HG02571 (cell line): Measurements from ENCODE around the gene DCP1B.
A peak's percentile ranks its signal among the peaks of the same experiment; 100 is the strongest.

Experiments used
- ATAC-seq: cut with Tn5 transposase; IDR thresholded peaks from one replicate; pipeline ENCODE4 v1.9.1; 2021; ENCODE audit warnings: mild to moderate bottlenecking, moderate library complexity; ENCODE audit not compliant: unreplicated experiment

DCP1B gene

DNA sequence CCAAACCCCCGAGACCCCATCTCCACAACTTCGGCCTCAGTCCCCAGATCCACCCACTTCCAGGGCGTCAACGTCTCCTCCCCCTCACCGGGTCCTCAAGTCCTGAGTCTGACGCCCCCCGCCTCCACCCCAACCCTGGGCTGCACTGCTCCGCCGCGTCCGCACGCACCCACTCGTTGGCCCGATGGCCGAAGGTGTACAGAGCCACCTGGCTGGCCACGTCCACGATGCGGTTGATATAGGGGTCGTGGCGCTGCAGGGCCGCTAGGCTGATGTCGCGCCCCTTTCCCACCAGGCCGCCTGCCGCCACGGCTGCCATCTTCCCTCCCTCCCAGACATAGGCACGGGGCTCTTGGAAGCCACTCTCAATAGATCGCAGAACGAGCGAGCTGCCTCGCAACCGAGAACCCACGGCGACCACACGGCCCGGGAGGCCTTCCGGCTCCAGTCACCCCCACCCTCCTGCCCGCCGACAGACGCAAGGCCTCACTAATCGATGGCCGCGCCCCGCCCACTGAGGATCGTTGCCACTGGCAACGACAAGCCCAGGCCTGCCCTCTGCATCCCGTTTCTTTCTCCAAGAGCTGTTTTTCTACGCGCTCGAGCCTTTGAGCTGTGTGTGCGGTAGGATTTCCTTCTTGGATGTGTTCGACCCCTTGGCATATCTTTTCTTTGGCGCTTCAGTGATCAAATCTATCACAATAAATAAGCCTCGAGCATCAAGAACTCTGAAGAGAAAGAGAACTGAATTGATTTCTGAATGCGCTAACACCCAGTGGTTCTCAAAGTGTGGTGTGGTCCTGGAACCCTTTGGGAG lies at the start of gene DCP1B:
Gene DCP1B, minus strand, starts transcription at position 345 of the 817 bp plus-strand sequence. Its CDS starts 26 bp downstream, at position 319.
- ATAC-seq, result peak; percentile 97

DNA sequence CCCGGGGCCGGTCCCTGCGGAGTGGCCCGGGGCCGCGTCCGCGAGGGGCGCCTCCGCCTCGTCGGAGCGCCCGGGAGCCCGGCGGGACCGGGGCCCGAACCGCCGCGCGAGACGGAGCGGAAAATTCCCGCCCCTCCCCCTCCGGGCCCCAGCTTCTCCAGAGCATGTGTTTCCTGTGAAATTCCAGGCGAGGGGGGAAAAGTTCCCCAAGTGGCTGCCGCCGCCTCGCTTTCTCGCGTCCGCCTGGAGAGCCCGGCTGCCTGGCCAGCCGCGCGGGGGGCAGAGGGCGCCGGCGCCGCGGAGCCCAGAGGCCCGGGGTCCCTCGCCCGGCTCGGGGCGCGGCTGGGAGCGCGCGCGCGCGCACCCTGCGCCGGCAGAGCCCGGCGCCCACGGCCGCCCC lies 49.4 kb upstream of the DCP1B start:
- ATAC-seq, result no peak

DNA sequence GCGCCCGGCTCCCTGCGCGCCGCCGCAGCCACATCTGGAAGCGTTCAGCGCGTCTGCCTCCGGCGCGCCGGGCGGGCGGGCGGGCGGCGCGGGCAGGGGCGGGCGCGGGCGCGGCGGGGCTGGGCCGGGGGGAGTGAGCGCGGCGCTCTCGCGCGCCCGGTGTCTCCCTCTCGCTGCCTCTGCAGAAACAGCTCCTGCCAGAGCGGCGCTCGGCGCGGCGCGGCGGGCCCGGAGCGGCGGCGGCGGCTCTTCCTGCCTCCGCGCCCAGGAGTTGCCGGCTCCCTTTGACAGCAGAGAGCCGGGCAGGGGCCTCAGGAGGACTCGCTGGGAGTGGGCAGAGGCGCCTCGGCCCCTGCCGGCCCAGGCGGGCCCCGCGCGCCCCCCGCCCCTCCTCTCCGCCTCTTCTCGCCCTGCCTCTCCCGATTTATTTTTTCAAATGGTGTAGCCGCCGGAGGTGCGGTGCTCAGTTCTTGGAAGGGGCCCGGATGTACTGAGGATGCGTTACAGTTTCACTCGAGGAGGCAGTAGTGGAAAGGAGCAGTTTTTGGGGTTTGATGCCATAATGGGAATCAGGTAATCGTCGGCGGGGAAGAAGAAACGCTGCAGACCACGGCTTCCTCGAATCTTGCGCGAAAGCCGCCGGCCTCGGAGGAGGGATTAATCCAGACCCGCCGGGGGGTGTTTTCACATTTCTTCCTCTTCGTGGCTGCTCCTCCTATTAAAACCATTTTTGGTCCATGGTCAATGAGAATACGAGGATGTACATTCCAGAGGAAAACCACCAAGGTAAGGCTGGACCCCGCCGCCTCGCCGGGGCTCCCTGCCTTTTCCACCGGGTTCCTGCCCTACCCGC lies 48.8 kb upstream of the DCP1B start, which contains the start of gene CACNA1C:
Gene CACNA1C, plus strand, starts transcription at position 162 of the 853 bp plus-strand sequence. Its CDS starts 576 bp downstream, at position 738.
- ATAC-seq, result no peak

DNA sequence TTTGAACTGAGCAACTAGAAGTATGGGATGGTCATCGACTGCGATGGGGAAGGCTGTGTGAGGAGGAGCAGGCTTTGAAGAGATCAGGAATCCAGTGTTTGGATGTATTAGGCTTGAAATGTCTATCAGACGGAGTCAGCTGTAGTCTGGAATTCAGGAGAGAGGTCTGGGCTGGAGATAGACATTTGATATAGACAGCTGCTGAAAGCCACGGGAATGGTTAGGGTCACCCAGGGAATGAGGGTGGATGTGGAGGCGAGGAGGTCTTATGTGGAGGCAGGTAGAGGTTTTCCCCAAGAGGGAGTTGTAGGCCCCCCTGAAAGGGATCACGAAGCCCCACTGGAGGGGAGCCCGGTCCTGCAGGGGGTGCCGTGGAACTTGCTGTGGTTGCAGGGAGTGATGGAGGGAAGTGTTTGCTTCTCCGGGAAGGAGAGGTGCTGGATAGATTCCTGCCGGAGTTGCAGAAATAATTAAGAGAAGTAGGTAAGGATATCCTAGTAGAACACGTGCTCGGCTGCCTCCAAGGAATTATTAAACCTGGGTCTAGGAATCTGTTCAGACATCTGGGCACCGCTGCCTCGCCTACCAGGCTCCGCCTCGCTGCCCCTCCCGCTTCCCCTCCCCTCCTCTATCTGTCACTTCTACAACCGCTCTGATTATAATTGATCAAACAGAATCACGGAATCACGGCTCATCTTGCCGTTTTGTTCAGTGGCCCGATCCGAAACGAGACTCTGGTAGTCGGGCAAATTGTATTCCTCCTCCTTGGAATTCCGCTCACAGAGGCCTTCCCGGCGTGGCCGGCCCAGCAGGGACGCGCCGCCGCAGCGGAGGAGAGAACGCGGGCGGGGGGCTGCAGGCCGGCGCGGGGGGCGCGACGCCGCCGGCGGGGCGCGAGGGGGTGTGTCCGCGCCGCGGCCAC lies 47.7 kb upstream of the DCP1B start:
- no peak for ATAC-seq

DNA sequence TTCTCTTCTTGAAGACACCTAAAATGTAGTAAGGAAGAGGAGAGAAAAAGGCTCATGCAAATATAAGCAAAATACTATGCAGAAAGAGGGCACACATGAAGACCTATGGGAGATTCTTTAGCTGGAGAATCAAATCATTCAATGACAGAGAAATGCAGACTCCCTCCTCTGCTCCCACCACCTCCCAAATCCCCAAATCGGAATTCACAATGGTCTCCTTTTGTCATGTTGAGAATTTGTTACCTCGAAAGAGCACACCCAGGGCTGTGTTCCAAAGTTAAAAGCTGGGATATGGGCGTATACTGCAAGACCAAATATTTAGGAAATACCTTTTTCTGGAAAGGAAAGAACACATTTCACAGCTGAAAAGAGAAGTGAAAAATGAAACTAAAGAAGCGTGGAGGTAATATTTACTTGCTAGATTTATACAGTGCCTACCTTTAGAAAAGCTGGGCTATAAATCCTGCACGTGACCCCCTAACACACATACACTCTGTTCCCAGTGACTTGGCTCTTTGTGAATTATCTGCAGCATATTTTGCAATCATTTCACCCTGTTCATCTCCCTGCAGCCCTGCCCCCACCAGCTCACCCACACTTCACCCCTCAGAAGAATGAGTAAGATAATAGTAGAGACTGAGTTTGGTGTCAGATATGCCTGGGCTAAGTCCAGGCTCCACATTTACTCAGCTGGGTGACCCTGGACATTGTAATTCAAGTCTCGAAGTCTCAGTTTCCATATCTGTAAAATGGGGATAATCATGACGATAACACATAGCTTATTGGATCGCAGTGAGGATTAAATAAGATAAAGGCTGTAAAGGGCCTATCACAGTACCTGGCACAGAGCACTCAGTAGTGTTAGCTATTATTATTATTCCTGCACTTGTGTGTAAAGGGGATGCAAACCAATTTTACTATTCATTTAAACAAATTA lies 45.6 kb upstream of the DCP1B start:
- no peak for ATAC-seq

DNA sequence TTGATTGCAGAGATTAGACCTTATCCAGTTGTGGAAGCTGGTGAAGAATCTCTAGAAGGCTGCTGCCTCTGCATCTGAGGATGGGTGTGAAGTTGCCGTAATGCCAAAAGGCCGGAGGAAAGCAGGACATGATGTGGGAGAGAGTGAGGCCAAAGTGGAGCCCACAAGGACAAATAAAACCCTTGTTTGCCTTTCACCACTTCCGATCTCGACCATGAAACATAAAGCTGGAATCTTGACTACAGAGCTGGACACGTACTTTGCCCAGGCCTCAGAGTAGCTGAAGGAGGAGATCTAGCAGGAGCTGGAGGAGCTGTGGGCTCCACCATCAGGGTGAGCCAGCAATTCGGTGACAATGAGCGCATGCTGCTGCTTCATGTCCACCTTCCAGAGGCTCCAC lies 43.5 kb upstream of the DCP1B start:
- ATAC-seq, result no peak

DNA sequence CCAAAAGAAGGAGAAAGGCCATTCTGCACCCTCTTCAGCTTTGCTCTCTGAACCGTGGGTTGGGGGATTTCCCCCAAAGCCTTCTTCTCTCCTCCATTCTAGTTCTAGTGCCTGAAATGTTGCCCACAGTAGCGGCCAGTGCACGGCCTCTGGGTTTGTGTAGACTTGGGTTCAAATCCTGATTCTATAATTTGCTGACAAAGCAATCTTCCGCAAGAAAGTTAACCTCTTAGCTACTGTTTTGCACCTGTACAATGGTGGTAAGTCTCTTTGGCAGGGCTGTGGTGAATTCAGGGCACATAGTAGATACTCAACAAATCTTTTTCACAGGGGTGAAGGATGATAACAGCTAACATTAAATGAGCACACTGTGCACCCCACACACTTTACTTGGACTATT lies 42.7 kb upstream of the DCP1B start:
- ATAC-seq, result no peak

DNA sequence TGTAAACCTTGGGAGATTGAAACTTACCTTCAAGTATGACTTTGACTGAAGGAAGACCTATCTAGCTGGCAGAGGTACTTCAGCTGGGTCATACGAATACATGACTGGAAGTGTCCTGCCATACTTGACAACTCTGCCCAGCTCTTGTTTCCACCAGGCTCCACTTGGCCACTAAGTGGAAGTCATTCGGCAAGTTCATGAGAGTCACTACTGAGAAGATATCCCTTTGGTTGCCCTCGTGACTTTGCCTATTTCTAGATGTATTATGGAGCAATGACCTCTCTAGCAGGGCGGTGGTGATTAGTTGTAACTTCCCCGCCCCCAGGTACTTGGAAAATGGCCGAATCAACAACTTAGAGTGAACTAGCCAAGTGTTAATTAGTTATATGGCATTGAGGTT lies 39.9 kb upstream of the DCP1B start:
- ATAC-seq, result no peak

DNA sequence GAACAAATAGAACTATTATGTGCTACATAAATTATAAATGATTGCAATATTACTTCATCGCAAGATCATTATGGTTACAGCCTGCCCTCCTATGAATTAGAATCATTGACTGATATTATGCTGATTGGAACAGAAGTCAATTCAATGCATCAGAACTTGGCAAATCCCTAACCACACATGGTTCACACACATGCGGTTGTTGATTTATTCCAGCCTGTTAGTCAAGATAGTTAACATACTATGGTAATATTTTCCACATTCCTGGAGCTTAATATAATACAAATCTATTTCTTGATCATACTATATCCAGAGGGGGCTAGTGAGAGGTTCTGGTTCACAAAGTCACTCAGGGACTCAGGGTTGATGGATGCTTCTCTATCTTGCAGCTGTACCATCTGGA lies 38.8 kb upstream of the DCP1B start:
- ATAC-seq, result no peak

DNA sequence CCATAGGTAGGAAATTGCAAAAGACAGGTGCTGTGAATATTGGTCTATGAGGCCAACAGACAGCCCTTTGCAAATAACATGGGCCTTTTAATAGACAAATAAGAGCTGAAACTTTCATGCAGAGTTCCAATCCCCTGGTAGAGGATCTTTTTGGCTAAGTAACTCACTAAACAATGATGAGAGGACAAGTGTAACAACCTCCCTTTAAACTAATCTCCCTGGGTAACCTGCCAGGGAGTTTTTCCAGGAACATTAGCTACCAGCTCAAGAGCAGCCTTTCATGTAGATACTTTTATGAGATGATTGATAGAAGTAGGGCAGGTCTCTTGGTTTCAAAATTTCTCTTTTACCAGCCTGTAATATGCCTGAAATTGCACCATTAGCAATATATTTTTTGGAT lies 34.8 kb upstream of the DCP1B start:
- no peak for ATAC-seq

DNA sequence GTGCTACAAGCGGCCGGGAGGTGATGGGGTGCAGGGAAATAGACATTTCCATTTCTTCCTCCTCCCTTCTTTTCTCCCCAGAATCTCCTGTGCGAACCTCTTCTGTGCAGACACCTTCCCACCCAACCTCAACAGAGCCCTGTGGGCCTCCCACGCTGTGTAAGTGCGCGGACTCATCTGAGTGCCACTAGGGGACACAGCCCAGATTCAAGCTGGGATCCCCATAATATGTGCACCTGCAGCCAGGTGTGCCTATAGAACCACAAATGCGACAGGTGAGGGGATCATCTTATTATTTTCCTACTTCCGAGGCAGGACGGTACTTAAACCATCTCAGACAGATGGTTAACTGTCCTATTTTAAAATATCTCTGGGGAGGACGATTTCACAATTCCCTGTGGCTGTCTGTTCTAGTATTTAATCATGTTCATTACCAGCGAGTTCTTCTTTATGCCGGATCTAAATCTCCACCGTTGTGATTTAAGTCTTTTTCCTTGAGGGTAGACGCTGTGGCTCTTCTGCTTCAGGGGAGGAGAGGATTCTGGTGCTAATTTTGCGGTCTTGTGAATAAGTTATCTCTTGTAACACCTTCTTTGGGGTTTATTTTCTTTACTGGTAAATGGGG lies 31.3 kb upstream of the DCP1B start:
- ATAC-seq, result no peak

DNA sequence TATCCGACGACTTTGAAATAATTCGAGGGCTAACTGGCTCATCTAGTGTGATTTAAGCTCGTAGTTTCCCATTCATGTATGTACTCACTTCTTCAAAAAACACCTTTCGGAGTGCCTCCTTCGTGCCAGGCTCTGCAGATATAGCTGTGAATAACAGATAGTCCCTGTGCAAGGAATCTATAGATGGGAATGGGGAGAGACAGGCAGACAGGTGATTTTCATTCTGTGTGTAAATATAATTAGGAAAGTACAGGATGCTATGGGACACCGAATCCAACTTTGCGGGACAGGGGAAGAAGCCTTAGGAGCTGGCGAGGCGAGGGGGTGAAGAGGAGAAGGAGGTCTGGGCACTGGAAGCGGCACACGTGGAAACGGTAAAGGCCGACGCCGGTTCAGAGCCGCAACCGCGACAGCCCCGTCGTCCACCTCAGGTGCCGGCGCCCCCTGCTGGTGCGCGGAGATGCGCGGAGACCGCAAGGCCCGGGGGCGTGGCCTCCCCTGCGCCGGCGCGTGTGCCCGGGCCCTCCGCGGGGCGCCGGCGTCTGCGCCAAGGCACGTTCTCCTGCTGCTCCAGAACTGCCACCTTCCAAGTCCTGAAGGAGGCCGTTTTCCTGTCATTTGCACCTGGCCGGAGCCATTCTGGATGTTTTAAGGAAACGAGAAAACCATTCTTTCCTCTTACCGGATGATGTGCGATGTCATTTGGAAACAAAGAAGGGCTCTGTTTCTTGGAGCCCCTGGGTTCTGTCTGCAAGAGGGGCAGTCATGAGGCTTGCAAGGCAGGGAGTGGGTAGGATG lies 30.6 kb upstream of the DCP1B start:
- ATAC-seq, result peak; percentile 69

DNA sequence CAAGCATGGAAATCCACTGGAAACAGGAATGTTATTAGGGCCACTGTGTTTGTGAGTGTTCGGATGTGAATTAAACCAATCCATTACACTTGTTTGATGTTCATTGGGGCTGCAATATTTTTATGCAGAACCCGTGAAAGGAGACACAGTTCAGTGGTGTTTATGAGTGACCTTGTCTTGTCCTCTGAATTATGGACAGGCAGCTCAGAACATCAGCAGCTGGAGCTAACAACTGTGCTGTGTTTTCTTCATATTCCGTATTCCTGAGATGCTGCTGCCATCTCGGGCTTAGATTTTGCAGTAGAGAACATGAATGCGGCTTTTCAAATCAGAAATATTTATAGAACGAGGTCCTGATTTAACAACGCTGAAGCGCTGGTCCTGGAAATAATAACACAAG lies 28.2 kb upstream of the DCP1B start:
- no peak for ATAC-seq

DNA sequence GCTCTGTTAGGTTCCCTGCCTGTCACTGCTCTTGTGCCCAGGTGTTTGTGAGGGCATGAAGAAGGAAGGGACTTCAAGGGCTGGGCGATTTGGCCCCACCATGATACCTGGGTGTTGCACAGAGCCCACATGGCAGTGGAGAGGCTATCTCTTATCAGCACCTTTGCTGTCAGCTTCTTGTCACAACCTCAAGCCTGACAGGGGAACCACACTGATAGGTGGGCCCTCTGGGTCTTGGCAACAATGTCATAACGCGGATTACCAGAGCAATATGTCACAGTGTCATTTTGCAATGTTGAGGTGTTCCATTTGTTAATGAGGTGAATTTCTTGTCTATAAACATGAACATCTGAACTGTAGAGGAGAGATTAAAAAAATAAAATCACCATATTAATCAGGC lies 25.6 kb upstream of the DCP1B start:
- ATAC-seq, result no peak

DNA sequence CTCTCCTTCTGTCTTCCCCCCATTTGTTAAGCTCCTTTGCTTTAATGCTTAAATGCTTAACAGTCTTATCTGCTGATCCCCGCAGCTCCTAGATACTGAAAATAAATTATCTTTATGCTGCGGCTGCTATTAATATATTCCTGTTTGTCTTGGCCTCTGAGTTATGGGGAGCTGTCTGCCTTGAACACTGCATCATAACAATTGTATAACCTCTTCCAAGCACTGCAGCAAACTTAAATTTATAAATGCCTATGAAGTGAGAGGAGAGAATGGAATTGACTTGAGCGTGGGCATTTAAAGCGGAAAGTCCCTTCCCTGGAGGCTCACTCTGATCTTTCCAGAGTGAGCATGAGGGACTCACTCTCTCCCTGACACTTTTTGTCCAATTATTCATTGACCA lies 23.1 kb upstream of the DCP1B start:
- ATAC-seq, result no peak

DNA sequence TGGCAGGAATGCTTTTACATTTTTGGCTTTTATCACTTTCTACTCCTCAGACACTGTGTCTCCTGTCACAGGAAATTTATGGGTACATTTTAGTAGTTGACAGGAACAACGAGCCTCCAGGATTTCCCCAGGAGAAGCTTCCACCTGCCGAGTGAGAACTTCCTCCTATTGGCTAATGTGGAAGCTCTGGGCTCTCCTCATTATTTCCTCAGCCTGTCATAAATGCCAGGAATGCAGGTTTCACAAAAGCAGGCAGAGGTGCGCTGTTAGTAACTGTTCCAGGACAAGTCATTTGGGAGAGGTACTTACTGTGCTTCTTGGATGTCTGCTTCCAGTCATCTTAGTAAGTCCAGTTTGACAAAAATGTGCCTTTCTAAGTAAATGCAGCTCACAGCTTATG lies 19.1 kb upstream of the DCP1B start:
- ATAC-seq, result no peak

DNA sequence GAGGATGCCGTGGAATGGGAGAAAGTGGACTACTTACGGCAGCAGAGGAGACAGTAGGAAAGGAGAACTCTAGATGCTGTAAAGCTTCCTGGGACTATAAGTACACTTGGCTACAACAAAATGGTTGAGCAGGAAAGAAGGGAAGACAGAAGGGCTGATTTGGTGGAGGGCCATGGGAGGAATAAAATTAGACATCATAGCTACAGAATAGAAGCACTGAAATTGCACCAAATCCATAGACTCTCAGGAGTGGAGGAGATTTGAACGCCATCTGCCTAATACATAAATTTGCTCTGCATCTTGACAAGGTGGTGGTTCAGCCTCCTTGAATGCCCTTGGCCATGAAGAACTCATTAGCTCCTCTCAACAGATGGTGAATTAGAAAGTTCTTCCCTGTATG lies 16.3 kb upstream of the DCP1B start:
- ATAC-seq, result no peak

DNA sequence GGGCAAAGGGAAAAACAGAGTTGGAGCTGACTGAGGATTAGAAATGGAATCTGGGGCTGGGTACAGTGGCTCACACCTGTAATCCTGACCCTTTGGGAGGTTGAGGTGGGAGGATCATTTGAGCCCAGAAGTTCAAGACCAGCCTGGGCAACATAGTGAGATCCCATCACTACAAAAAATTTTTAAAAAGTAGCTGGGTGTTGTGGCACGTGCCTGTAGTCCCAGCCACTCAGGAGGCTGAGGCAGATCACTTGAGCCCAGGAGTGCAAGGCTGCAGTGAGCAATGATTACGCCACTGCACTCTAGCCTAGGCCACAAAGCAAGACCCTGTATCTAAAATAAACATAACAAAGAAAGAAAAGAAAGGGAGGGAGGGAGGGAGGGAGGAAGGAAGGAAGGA lies 14.9 kb upstream of the DCP1B start:
- ATAC-seq, result no peak

DNA sequence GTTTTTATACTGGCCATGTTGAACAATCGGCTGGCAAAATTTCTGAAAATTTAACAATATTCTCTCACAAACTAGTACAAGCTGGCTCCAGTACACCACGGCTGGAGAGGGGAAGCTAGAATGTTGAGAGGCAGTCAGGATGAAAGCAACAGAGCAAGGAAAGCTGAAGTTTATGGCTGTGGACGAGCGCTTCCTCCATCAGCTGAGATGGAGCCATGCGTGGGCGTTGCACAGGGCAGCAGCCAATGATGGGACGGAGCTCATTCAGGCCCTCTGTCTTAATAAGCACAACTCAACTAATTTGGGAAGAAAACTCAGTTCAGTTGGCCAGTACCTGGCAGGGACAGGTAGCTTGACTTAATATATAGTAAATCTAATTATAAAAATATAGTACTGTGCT lies 14.1 kb upstream of the DCP1B start:
- ATAC-seq, result no peak
